Neural cell (in vitro differentiated cells): Measurements from ENCODE around the gene VWA5B1. TPM values are rescaled to one million over a fixed set of nuclear protein-coding genes. Genes with fewer than 3 reads are reported as not detected.

ENCODE experiments used
- H2AFZ ChIP-seq: fragments of 200-600, 300-800 bp; sonication (generic), shearing (Covaris generic); 2 replicates; pipeline ENCODE4 v1.6.0; 2014; ENCODE audit warnings: low read depth, mild to moderate bottlenecking, antibody characterized with exemption, low read length, moderate library complexity
- H3F3A ChIP-seq: fragments of 200-600 bp; shearing (Covaris generic); 2 replicates; pipeline ENCODE4 v1.6.1; 2016; ENCODE audit warnings: mild to moderate bottlenecking, moderate library complexity, mixed read lengths, antibody characterized with exemption, low read length; ENCODE audit not compliant: insufficient read depth, poor library complexity, severe bottlenecking
- H3K27ac ChIP-seq: fragments of 200-600, 300-800 bp; sonication (generic), shearing (Covaris generic); 2 replicates; pipeline ENCODE4 v1.5.1; 2014; ENCODE audit warnings: mild to moderate bottlenecking, low read length, moderate library complexity
- H3K27me3 ChIP-seq: fragments of 300-800, 200-600 bp; sonication (generic), shearing (Covaris generic); 2 replicates; pipeline ENCODE4 v1.6.0; 2014; ENCODE audit warnings: mild to moderate bottlenecking, low read depth, low read length, moderate library complexity; ENCODE audit not compliant: insufficient read depth
- H3K36me3 ChIP-seq: fragments of 300-800, 200-600 bp; sonication (generic), shearing (Covaris generic); 2 replicates; pipeline ENCODE4 v1.5.1; 2014; ENCODE audit warnings: mild to moderate bottlenecking, antibody characterized with exemption, low read length, moderate library complexity; ENCODE audit not compliant: insufficient read depth
- H3K4me2 ChIP-seq: fragments of 300-800, 200-600 bp; sonication (generic), shearing (Covaris generic); 2 replicates; pipeline ENCODE4 v1.6.0; 2014; ENCODE audit warnings: mild to moderate bottlenecking, low read length
- H3K4me3 ChIP-seq: fragments of 300-800, 200-600 bp; sonication (generic), shearing (Covaris generic); 2 replicates; pipeline ENCODE4 v1.5.1; 2014; ENCODE audit warnings: mild to moderate bottlenecking, low read length, moderate library complexity
- H3K79me2 ChIP-seq: fragments of 200-600 bp; shearing (Covaris generic); replicated peaks from 2 replicates; pipeline ENCODE4 v1.6.0; 2014; ENCODE audit warnings: mild to moderate bottlenecking, low read length, moderate library complexity; ENCODE audit not compliant: insufficient read depth
- H3K9ac ChIP-seq: fragments of 300-800, 200-600 bp; sonication (generic), shearing (Covaris generic); 2 replicates; pipeline ENCODE4 v1.6.1; 2016; ENCODE audit warnings: mild to moderate bottlenecking, low read length, mixed read lengths
- H3K9me2 ChIP-seq: fragments of 200-600 bp; shearing (Covaris generic); 2 replicates; pipeline ENCODE4 v1.6.1; 2016; ENCODE audit warnings: mild to moderate bottlenecking, low read length, mixed read lengths; ENCODE audit not compliant: insufficient read depth
- H3K9me3 ChIP-seq: fragments of 200-600, 300-800 bp; sonication (generic), shearing (Covaris generic); 2 replicates; pipeline ENCODE4 v1.6.1; 2016; ENCODE audit warnings: mild to moderate bottlenecking, mixed run types, low read length, moderate library complexity, mixed read lengths
- H4K20me1 ChIP-seq: fragments of 200-600 bp; shearing (Covaris generic); 2 replicates; pipeline ENCODE4 v1.6.1; 2016; ENCODE audit warnings: mild to moderate bottlenecking, mixed run types; ENCODE audit not compliant: insufficient read depth
- EP300 ChIP-seq: fragments of 450-650 bp; conservative IDR thresholded peaks from 2 replicates; pipeline ENCODE4 v1.6.1; 2014; ENCODE audit warnings: antibody characterized with exemption, mild to moderate bottlenecking, moderate library complexity; ENCODE audit not compliant: poor library complexity, severe bottlenecking
- EZH2 ChIP-seq: fragments of 200-600, 300-800 bp; shearing (Covaris generic), sonication (generic); IDR thresholded peaks from 2 replicates; pipeline ENCODE4 v1.6.1; 2014; ENCODE audit warnings: antibody characterized with exemption, low read length, borderline replicate concordance, mild to moderate bottlenecking; ENCODE audit not compliant: insufficient read depth, poor library complexity, severe bottlenecking
- MXI1 ChIP-seq: fragments of 450-650 bp; conservative IDR thresholded peaks from 2 replicates; pipeline ENCODE4 v1.6.1; 2014; ENCODE audit warnings: antibody characterized with exemption, mild to moderate bottlenecking; ENCODE audit not compliant: poor library complexity, severe bottlenecking
- POLR2AphosphoS5 ChIP-seq: IDR thresholded peaks from 2 replicates; pipeline ENCODE4 v1.6.1; 2012
- RAD21 ChIP-seq: fragments of 450-650 bp; conservative IDR thresholded peaks from 2 replicates; pipeline ENCODE4 v1.6.1; 2014; ENCODE audit warnings: antibody characterized with exemption, mild to moderate bottlenecking, moderate library complexity
- SMC3 ChIP-seq: fragments of 450-650 bp; conservative IDR thresholded peaks from 2 replicates; pipeline ENCODE4 v1.6.1; 2014; ENCODE audit warnings: antibody characterized with exemption, mild to moderate bottlenecking, moderate library complexity; ENCODE audit not compliant: poor library complexity
- TAF1 ChIP-seq: IDR thresholded peaks from 2 replicates; pipeline ENCODE4 v1.6.1; 2012; ENCODE audit warnings: low read depth
- polyA plus RNA-seq: library from polyadenylated mRNA; depleted of rRNA; stranded (reverse); fragments of >200 nt; gene quantifications from 2 replicates; pipeline ENCODE4 v1.2.3, GENCODE V29; 2014
- TF ChIP-seq, protein P1 (sequence below): IDR thresholded peaks from 2 replicates; pipeline ENCODE4 v1.6.1; 2012; ENCODE audit warnings: borderline replicate concordance
- TF ChIP-seq, protein P2 (sequence below): fragments of 450-650 bp; IDR thresholded peaks from 2 replicates; pipeline ENCODE4 v1.5.1; 2014; ENCODE audit warnings: antibody characterized with exemption, mild to moderate bottlenecking, moderate library complexity; ENCODE audit not compliant: poor library complexity, severe bottlenecking

VWA5B1 gene
- polyA plus RNA-seq, 1 donor from 2014 or later, result 0.27 TPM

DNA sequence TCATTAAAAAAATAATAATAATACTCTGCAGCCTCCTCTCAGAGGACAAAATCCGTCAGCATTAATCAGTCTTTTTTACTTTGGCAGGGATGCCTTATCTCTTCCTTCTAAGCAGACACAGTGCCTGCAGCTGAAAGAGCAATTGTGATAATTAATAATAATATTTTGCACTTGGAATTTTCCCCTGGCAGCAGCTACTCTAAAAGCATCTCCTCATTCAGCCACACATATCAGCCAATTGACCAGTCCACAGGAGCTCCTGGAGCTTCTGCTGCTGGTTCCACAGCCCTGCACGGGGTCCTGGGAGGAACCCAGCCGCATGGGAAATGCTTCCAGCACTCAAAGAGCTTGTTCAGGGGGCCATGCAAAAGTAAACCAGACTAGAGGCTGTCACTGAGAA is 31.0 kb upstream of the VWA5B1 start:
- Histone ChIP-seq H2AFZ (no peak overlapping the region), H3K36me3 (no peaks in the 10 kb centered on the region), H3K9me2 (no peaks in the 10 kb centered on the region), H4K20me1 (no peaks in the 10 kb centered on the region), H3K4me2 (no peak overlapping the region), H3K9ac (no peak overlapping the region), H3K27me3 (no peaks in the 10 kb centered on the region), H3K27ac (no peak overlapping the region), H3K79me2 (no peaks in the 10 kb centered on the region), H3F3A (no peaks in the 10 kb centered on the region), H3K9me3 (no peaks in the 10 kb centered on the region), H3K4me3 (no peak overlapping the region)
- no peak for TF ChIP-seq MXI1
- no peak for TF ChIP-seq POLR2AphosphoS5
- TF ChIP-seq, protein P1, sequence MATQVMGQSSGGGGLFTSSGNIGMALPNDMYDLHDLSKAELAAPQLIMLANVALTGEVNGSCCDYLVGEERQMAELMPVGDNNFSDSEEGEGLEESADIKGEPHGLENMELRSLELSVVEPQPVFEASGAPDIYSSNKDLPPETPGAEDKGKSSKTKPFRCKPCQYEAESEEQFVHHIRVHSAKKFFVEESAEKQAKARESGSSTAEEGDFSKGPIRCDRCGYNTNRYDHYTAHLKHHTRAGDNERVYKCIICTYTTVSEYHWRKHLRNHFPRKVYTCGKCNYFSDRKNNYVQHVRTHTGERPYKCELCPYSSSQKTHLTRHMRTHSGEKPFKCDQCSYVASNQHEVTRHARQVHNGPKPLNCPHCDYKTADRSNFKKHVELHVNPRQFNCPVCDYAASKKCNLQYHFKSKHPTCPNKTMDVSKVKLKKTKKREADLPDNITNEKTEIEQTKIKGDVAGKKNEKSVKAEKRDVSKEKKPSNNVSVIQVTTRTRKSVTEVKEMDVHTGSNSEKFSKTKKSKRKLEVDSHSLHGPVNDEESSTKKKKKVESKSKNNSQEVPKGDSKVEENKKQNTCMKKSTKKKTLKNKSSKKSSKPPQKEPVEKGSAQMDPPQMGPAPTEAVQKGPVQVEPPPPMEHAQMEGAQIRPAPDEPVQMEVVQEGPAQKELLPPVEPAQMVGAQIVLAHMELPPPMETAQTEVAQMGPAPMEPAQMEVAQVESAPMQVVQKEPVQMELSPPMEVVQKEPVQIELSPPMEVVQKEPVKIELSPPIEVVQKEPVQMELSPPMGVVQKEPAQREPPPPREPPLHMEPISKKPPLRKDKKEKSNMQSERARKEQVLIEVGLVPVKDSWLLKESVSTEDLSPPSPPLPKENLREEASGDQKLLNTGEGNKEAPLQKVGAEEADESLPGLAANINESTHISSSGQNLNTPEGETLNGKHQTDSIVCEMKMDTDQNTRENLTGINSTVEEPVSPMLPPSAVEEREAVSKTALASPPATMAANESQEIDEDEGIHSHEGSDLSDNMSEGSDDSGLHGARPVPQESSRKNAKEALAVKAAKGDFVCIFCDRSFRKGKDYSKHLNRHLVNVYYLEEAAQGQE, result no peak
- TF ChIP-seq EP300, result no peak
- no peak for TF ChIP-seq RAD21
- no peak for TF ChIP-seq SMC3
- TF ChIP-seq, protein P2, sequence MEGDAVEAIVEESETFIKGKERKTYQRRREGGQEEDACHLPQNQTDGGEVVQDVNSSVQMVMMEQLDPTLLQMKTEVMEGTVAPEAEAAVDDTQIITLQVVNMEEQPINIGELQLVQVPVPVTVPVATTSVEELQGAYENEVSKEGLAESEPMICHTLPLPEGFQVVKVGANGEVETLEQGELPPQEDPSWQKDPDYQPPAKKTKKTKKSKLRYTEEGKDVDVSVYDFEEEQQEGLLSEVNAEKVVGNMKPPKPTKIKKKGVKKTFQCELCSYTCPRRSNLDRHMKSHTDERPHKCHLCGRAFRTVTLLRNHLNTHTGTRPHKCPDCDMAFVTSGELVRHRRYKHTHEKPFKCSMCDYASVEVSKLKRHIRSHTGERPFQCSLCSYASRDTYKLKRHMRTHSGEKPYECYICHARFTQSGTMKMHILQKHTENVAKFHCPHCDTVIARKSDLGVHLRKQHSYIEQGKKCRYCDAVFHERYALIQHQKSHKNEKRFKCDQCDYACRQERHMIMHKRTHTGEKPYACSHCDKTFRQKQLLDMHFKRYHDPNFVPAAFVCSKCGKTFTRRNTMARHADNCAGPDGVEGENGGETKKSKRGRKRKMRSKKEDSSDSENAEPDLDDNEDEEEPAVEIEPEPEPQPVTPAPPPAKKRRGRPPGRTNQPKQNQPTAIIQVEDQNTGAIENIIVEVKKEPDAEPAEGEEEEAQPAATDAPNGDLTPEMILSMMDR, result no peak
- no peak for TF ChIP-seq EZH2
- no peak for TF ChIP-seq TAF1

DNA sequence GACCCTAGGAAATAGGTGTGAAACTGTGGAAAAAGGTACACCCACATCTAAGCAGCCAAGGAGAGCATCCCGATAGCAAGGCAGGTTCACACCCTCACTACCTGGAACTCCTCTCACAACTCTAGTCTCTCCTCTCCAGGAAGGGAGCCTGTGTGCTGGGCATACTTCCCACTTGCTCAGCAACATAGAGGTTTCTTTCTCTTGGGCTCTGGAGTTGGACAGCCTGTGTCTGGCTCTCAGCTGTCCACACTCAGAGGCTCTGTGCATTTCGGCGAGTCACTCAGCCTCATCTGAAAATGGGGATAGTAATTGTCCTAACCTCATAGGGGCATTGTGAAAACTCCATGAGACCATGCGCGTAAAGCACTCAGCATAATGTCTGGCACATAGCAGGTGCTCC is 29.6 kb upstream of the VWA5B1 start:
- Histone ChIP-seq H3K79me2 (no peaks in the 10 kb centered on the region), H2AFZ (no peak overlapping the region), H3K36me3 (no peaks in the 10 kb centered on the region), H3K27ac (no peak overlapping the region), H3F3A (no peaks in the 10 kb centered on the region), H3K4me2 (no peak overlapping the region), H3K27me3 (no peaks in the 10 kb centered on the region), H3K4me3 (no peak overlapping the region), H4K20me1 (no peaks in the 10 kb centered on the region), H3K9ac (no peak overlapping the region), H3K9me3 (no peaks in the 10 kb centered on the region), H3K9me2 (no peaks in the 10 kb centered on the region)
- TF ChIP-seq POLR2AphosphoS5 (no peak), TAF1 (no peak), SMC3 (no peak), EP300 (no peak)
- TF ChIP-seq, protein P2, result no peak
